Measurements from ENCODE around the gene TSTD1.
"Not testable (repeated sequence)": the region's sequence is repeated elsewhere in the genome, so short reads cannot be mapped to it uniquely, and the experiment has no call there.

The TSTD1 gene

GRCh38 chr1:161068306-161069234 is 29.8 kb upstream of the TSTD1 start:
- TF ChIP-seq CTCF (IDR thresholded peaks at IDR 0.05; ENCODE audit: extremely low read depth, missing control alignments), result no peak
- DNase-seq (ENCODE audit: low spot score), result peak; percentile 88

DNA sequence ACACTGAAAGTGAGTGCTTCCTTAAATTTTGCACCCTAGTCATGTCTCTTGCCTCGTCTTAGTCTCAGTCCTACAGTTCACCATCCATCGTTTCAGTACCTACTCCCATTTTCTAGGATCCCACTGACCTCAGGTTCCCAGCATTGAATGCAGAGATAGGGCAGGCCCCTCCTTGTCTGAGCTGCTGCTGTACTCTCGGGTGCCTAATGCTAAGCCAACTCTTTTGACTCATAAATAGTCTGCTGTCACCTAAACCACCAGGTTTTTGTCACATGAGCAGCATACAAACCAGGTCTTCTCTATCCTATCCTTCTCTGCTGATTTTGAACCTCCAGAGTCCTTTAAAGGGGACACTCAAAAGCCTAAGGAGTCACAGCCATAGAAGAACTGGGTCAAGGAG is 27.9 kb upstream of the TSTD1 start:
- no peak for TF ChIP-seq CTCF (IDR thresholded peaks at IDR 0.05; ENCODE audit: extremely low read depth, missing control alignments)
- DNase-seq (ENCODE audit: low spot score), result no peak

GRCh38 chr1:161065681-161066080 is 26.9 kb upstream of the TSTD1 start:
- DNase-seq (ENCODE audit: low spot score), result not testable (repeated sequence)

DNA sequence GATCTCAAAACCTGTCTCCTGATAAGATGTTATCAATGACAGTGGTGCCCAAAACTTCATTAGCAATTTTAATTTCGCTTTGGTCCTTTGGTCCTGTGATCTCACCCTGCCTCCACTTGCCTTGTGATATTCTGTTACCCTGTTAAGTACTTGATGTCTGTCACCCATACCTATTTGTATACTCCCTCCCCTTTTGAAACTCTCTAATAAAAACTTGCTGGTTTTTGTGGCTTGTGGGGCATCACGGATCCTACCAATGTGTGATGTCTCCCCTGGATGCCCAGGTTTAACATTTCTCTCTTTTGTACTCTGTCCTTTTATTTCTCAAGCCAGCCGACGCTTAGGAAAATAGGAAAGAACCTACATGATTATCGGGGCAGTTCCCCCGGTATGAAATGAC is 25.2 kb upstream of the TSTD1 start:
- DNase-seq (ENCODE audit: low spot score), result not testable (repeated sequence)

- no peak for TF ChIP-seq CTCF (IDR thresholded peaks at IDR 0.05; ENCODE audit: extremely low read depth, missing control alignments)
- DNase-seq (ENCODE audit: low spot score), result no peak
These were observed 22.7 kb upstream of the TSTD1 start for GRCh38 chr1:161061419-161061818.

GRCh38 chr1:161059293-161059692 is 20.5 kb upstream of the TSTD1 start:
- no peak for DNase-seq (ENCODE audit: low spot score)
- no peak for TF ChIP-seq CTCF (IDR thresholded peaks at IDR 0.05; ENCODE audit: extremely low read depth, missing control alignments)

- DNase-seq (ENCODE audit: low spot score), result no peak
- TF ChIP-seq CTCF (IDR thresholded peaks at IDR 0.05; ENCODE audit: extremely low read depth, missing control alignments), result no peak
These were observed 16.0 kb upstream of the TSTD1 start for GRCh38 chr1:161054805-161055204.

GRCh38 chr1:161054232-161054631 is 15.5 kb upstream of the TSTD1 start:
- no peak for TF ChIP-seq CTCF (IDR thresholded peaks at IDR 0.05; ENCODE audit: extremely low read depth, missing control alignments)
- DNase-seq (ENCODE audit: low spot score), result no peak

Measured in GM20000 (cell line).